Activated CD8-positive, alpha-beta T cell treated with anti-CD3 and anti-CD28 coated beads, Interleukin-2, amount 10 ng/mL, durations not matched to agents 7 days and 5 days (primary cell): Measurements from ENCODE around the gene CARMIL1. TPM values are rescaled to one million over a fixed set of nuclear protein-coding genes. Genes with fewer than 3 reads are reported as not detected.
A peak's percentile ranks its signal among the peaks of the same experiment; 100 is the strongest.

ENCODE experiments used
- ATAC-seq: fragments of 150-1000 bp; cut with Tn5 transposase; one replicate; pipeline ENCODE4 v1.10.0; 2021; ENCODE audit warnings: moderate library complexity
- CTCF ChIA-PET: fragments of 350-600 bp; sonication (Branson Sonifier 250); formaldehyde crosslinking; loops from one replicate; lab custom pipeline; 2021; ENCODE audit warnings: antibody characterized with exemption; lab: Charles Lee
- POLR2A ChIA-PET: fragments of 350-600 bp; sonication (Branson Sonifier 250); formaldehyde crosslinking; loops from one replicate; lab custom pipeline; 2021; ENCODE audit warnings: antibody characterized with exemption; lab: Charles Lee
- DNase-seq: peaks from one replicate; pipeline ENCODE4 v3.0.0-alpha.2; 2020
- H3K27ac Mint-ChIP-seq: one replicate; pipeline ENCODE4 v1.8.0; 2021; ENCODE audit warnings: mild to moderate bottlenecking, mixed read lengths
- H3K27me3 Mint-ChIP-seq: one replicate; pipeline ENCODE4 v1.8.0; 2021; ENCODE audit warnings: low read depth, mixed read lengths
- H3K36me3 Mint-ChIP-seq: one replicate; pipeline ENCODE4 v1.8.0; 2021; ENCODE audit warnings: low read depth, mixed read lengths
- H3K4me1 Mint-ChIP-seq: one replicate; pipeline ENCODE4 v1.8.0; 2021; ENCODE audit warnings: low read depth, mixed read lengths
- H3K4me3 Mint-ChIP-seq: one replicate; pipeline ENCODE4 v1.8.0; 2021; ENCODE audit warnings: mild to moderate bottlenecking, mixed read lengths
- H3K9me3 Mint-ChIP-seq: one replicate; pipeline ENCODE4 v1.8.0; 2022; ENCODE audit warnings: mixed read lengths; ENCODE audit not compliant: insufficient read depth
- total RNA-seq, 2 experiments: library from RNA; stranded (reverse); gene quantifications; one replicate each; pipeline ENCODE4 v1.2.3, GENCODE V29; 2021

Gene CARMIL1
- total RNA-seq, 2 experiments from 2014 or later, result 4.6 to 4.8 TPM

- Mint-ChIP-seq H3K4me1 (no peaks in the 10 kb centered on the region), H3K27ac (no peak overlapping the region), H3K36me3 (no peaks in the 10 kb centered on the region), H3K4me3 (no peak overlapping the region), H3K27me3 (peaks cover 29% of the 10 kb centered on the region), H3K9me3 (no peaks in the 10 kb centered on the region)
- DNase-seq, result no peak
- POLR2A ChIA-PET, result no interaction called here
- CTCF ChIA-PET, result interaction anchor here (1.3 kb wide), 1 partner anchor 41 kb away, joined by 4 read pairs; no protein-coding TSS in a partner anchor
- ATAC-seq, result no peak
Observed at GRCh38 chr6:25642667-25643328, 363.6 kb downstream of the CARMIL1 start.

- no peaks in the 10 kb centered on the region for H3K9me3 Mint-ChIP-seq
- ChIA-PET CTCF (no interaction called here), POLR2A (no interaction called here)
- no peak overlapping the region for H3K4me3 Mint-ChIP-seq
- H3K27ac Mint-ChIP-seq, result no peak overlapping the region
- DNase-seq (no peak), ATAC-seq (no peak)
- H3K36me3 Mint-ChIP-seq, result no peaks in the 10 kb centered on the region
- no peaks in the 10 kb centered on the region for H3K4me1 Mint-ChIP-seq
- H3K27me3 Mint-ChIP-seq, result peaks cover 44% of the 10 kb centered on the region
Observed at GRCh38 chr6:25645916-25646315, 366.7 kb downstream of the CARMIL1 start.

GRCh38 chr6:25649611-25650010, 370.4 kb downstream of the CARMIL1 start:
- Mint-ChIP-seq H3K4me1 (no peaks in the 10 kb centered on the region), H3K9me3 (no peaks in the 10 kb centered on the region), H3K27ac (no peak overlapping the region), H3K4me3 (no peak overlapping the region), H3K27me3 (peaks cover 46% of the 10 kb centered on the region), H3K36me3 (no peaks in the 10 kb centered on the region)
- DNase-seq (no peak), ATAC-seq (no peak)
- CTCF ChIA-PET, result no interaction called here
- POLR2A ChIA-PET, result no interaction called here

- Mint-ChIP-seq H3K27me3 (peaks cover 38% of the 10 kb centered on the region), H3K4me3 (no peak within 1 kb of the TSS), H3K27ac (no peak within 1 kb of the TSS), H3K9me3 (no peaks in the 10 kb centered on the region), H3K36me3 (no peaks in the 10 kb centered on the region), H3K4me1 (no peaks in the 10 kb centered on the region)
- ChIA-PET POLR2A (no interaction called here), CTCF (no interaction called here)
- peak; percentile 64 for ATAC-seq
- DNase-seq, result peak; percentile 73
Observed at GRCh38 chr6:25652007-25652515, 372.9 kb downstream of the CARMIL1 start, which contains the start of gene SCGN. Gene SCGN (plus strand): TSS chr6:25652215. CDS start chr6:25652404, 189 bp downstream.

GRCh38 chr6:25655723-25656122, 376.5 kb downstream of the CARMIL1 start:
- CTCF ChIA-PET, result no interaction called here

GRCh38 chr6:25659633-25660368, 380.6 kb downstream of the CARMIL1 start:
- CTCF ChIA-PET, result no interaction called here
- no peak overlapping the region for H3K27ac Mint-ChIP-seq
- no peaks in the 10 kb centered on the region for H3K36me3 Mint-ChIP-seq
- no peak for DNase-seq
- no peaks in the 10 kb centered on the region for H3K4me1 Mint-ChIP-seq
- H3K27me3 Mint-ChIP-seq, result peaks cover 17% of the 10 kb centered on the region
- no peaks in the 10 kb centered on the region for H3K9me3 Mint-ChIP-seq
- ATAC-seq, result no peak
- no peak overlapping the region for H3K4me3 Mint-ChIP-seq
- POLR2A ChIA-PET, result no interaction called here

More at GRCh38 chr6:25655723-25656122, 376.5 kb downstream of the CARMIL1 start:
- H3K4me3 Mint-ChIP-seq, result no peak overlapping the region
- H3K36me3 Mint-ChIP-seq, result no peaks in the 10 kb centered on the region
- ATAC-seq (no peak), DNase-seq (no peak)
- H3K9me3 Mint-ChIP-seq, result no peaks in the 10 kb centered on the region
- POLR2A ChIA-PET, result no interaction called here
- H3K4me1 Mint-ChIP-seq, result no peaks in the 10 kb centered on the region
- H3K27ac Mint-ChIP-seq, result no peak overlapping the region
- peaks cover 27% of the 10 kb centered on the region for H3K27me3 Mint-ChIP-seq

- peaks cover 22% of the 10 kb centered on the region for H3K27me3 Mint-ChIP-seq
- POLR2A ChIA-PET, result no interaction called here
- no peak overlapping the region for H3K27ac Mint-ChIP-seq
- ATAC-seq (no peak), DNase-seq (no peak)
- no peak overlapping the region for H3K4me3 Mint-ChIP-seq
- CTCF ChIA-PET, result no interaction called here
- no peaks in the 10 kb centered on the region for H3K9me3 Mint-ChIP-seq
- no peaks in the 10 kb centered on the region for H3K36me3 Mint-ChIP-seq
- no peaks in the 10 kb centered on the region for H3K4me1 Mint-ChIP-seq
Observed at GRCh38 chr6:25660512-25660911, 381.3 kb downstream of the CARMIL1 start.

GRCh38 chr6:25661129-25661779, 382.1 kb downstream of the CARMIL1 start:
- POLR2A ChIA-PET, result no interaction called here
- no peaks in the 10 kb centered on the region for H3K36me3 Mint-ChIP-seq
- CTCF ChIA-PET, result no interaction called here
- no peak for ATAC-seq
- no peak overlapping the region for H3K27ac Mint-ChIP-seq
- no peaks in the 10 kb centered on the region for H3K9me3 Mint-ChIP-seq
- no peak for DNase-seq
- H3K4me1 Mint-ChIP-seq, result no peaks in the 10 kb centered on the region
- H3K27me3 Mint-ChIP-seq, result peaks cover 22% of the 10 kb centered on the region
- H3K4me3 Mint-ChIP-seq, result no peak overlapping the region

GRCh38 chr6:25665455-25665854, 386.3 kb downstream of the CARMIL1 start:
- no peaks in the 10 kb centered on the region for H3K4me1 Mint-ChIP-seq
- peaks cover 20% of the 10 kb centered on the region for H3K27me3 Mint-ChIP-seq
- POLR2A ChIA-PET, result no interaction called here
- no peak overlapping the region for H3K4me3 Mint-ChIP-seq
- no peak for DNase-seq
- H3K36me3 Mint-ChIP-seq, result no peaks in the 10 kb centered on the region
- no peak overlapping the region for H3K27ac Mint-ChIP-seq
- CTCF ChIA-PET, result interaction anchor here (1.5 kb wide), 1 partner anchor 53 kb away, joined by 4 read pairs; no protein-coding TSS in a partner anchor
- no peak for ATAC-seq
- H3K9me3 Mint-ChIP-seq, result no peaks in the 10 kb centered on the region

- ATAC-seq (no peak), DNase-seq (no peak)
- Mint-ChIP-seq H3K4me1 (no peaks in the 10 kb centered on the region), H3K9me3 (no peaks in the 10 kb centered on the region), H3K4me3 (no peak overlapping the region), H3K36me3 (no peaks in the 10 kb centered on the region), H3K27me3 (peaks cover 26% of the 10 kb centered on the region), H3K27ac (no peak overlapping the region)
- ChIA-PET POLR2A (no interaction called here), CTCF (no interaction called here)
Observed at GRCh38 chr6:25669413-25669812, 390.2 kb downstream of the CARMIL1 start.
